OCI-LY1 (cell line): ENCODE data around the gene GNG3.
A peak's percentile ranks its signal among the peaks of the same experiment; 100 is the strongest.
"Not testable (repeated sequence)": the region's sequence is repeated elsewhere in the genome, so short reads cannot be mapped to it uniquely, and the experiment has no call there.

ENCODE experiments used
- H2AFZ ChIP-seq: fragments of 200-600 bp; sonication (generic), shearing (Covaris generic); 2 replicates; pipeline ENCODE4 v1.6.0; 2014; ENCODE audit warnings: antibody characterized with exemption, mild to moderate bottlenecking, low read length
- H3F3A ChIP-seq: fragments of 200-600 bp; sonication (generic), shearing (Covaris generic); 2 replicates; pipeline ENCODE4 v1.6.0; 2014; ENCODE audit warnings: mild to moderate bottlenecking, antibody characterized with exemption, low read length, moderate library complexity; ENCODE audit not compliant: insufficient read depth
- H3K27ac ChIP-seq: fragments of 200-600 bp; sonication (generic); 2 replicates; pipeline ENCODE4 v1.5.1; 2014; ENCODE audit warnings: low read length, mixed run types, mild to moderate bottlenecking, low read depth; ENCODE audit not compliant: poor library complexity, severe bottlenecking
- H3K27me3 ChIP-seq: fragments of 200-600 bp; sonication (generic); 2 replicates; pipeline ENCODE4 v1.6.0; 2014; ENCODE audit warnings: antibody characterized with exemption, mild to moderate bottlenecking, low read length, moderate library complexity; ENCODE audit not compliant: insufficient read depth
- H3K36me3 ChIP-seq: fragments of 200-600 bp; sonication (generic); 2 replicates; pipeline ENCODE4 v1.6.1; 2014; ENCODE audit warnings: mild to moderate bottlenecking, antibody characterized with exemption, low read length, moderate library complexity, mixed read lengths; ENCODE audit not compliant: insufficient read depth
- H3K4me1 ChIP-seq: fragments of 200-600 bp; sonication (generic); 2 replicates; pipeline ENCODE4 v1.5.1; 2014; ENCODE audit warnings: mild to moderate bottlenecking, low read length, moderate library complexity; ENCODE audit not compliant: insufficient read depth, severe bottlenecking
- H3K4me2 ChIP-seq: fragments of 200-600 bp; sonication (generic), shearing (Covaris generic); 2 replicates; pipeline ENCODE4 v1.6.1; 2014; ENCODE audit warnings: low read length
- H3K4me3 ChIP-seq: fragments of 200-600 bp; sonication (generic); 2 replicates; pipeline ENCODE4 v1.5.1; 2014; ENCODE audit warnings: low read length, low read depth, mild to moderate bottlenecking, mixed read lengths; ENCODE audit not compliant: poor library complexity, severe bottlenecking
- H3K79me2 ChIP-seq: fragments of 200-600 bp; shearing (Covaris generic); 2 replicates; pipeline ENCODE4 v1.6.1; 2016; ENCODE audit warnings: mixed run types, low read length, mixed read lengths; ENCODE audit not compliant: insufficient read depth
- H3K9ac ChIP-seq: fragments of 200-600 bp; sonication (generic), shearing (Covaris generic); 2 replicates; pipeline ENCODE4 v1.6.1; 2014; ENCODE audit warnings: mild to moderate bottlenecking, low read length, mixed read lengths
- H3K9me2 ChIP-seq: fragments of 200-600 bp; sonication (generic), shearing (Covaris generic); 2 replicates; pipeline ENCODE4 v1.6.1; 2014; ENCODE audit warnings: low read depth, mild to moderate bottlenecking, low read length, mixed read lengths
- H3K9me3 ChIP-seq: fragments of 200-600 bp; shearing (Covaris generic); 2 replicates; pipeline ENCODE4 v1.6.1; 2014; ENCODE audit warnings: low read length, mixed read lengths
- H4K20me1 ChIP-seq: fragments of 200-600 bp; sonication (generic), shearing (Covaris generic); 2 replicates; pipeline ENCODE4 v1.6.0; 2016; ENCODE audit warnings: mild to moderate bottlenecking, low read length; ENCODE audit not compliant: insufficient read depth
- EZH2 ChIP-seq: fragments of 200-600 bp; sonication (generic), shearing (Covaris generic); IDR thresholded peaks from 2 replicates; pipeline ENCODE4 v1.8.0; 2017; ENCODE audit warnings: borderline replicate concordance, mixed run types, mild to moderate bottlenecking, antibody characterized with exemption, low read length, moderate library complexity, mixed read lengths
- TF ChIP-seq, protein P1 (sequence below): fragments of 200-600 bp; sonication (generic), shearing (Covaris generic); IDR thresholded peaks from 2 replicates; pipeline ENCODE4 v1.5.1; 2017; ENCODE audit warnings: mild to moderate bottlenecking, antibody characterized with exemption, low read length, moderate library complexity, mixed read lengths

The GNG3 gene

DNA sequence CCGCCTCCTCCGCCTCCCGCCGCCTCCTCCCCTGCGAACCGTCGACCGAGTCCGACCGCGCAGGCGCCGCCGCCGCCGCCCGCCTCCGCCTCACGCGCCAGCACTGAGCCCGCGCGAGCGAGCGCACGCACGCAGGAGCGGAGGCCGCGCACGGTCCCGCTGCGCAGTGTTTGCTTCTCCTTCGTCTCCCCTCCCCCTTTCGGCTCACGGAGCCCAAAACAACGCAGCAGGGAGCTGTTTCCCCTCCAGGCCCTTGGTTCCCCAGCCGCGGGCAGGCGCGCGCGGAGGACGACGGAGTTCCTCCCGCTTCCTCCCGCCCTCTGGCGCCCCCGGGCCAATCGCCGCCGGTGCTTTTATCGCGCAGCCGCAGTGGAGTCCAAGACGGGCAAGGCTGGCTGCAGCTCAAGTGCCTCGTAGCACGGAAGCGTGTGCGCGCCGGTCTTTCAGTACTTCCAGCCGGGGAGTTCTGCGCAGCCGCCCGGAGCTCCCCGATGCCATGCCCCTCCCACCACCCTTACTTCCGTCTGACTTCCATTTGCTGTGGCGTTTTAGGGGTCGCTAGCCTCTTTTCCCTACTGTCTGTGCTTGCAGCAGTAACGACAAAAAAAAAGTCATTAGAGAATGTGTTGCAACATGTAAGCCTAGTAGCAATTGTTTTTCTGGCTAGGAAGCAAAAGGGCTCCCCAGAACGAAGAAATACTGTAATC lies 19.8 kb downstream of the GNG3 start, which contains the start of gene HNRNPUL2:
HNRNPUL2 (minus strand) TSS at position 293 of the 707 bp plus-strand sequence. CDS start 301 bp downstream, outside the sequence.
- Histone ChIP-seq H3F3A (no peaks in the 10 kb centered on the region), H3K9me2 (no peaks in the 10 kb centered on the region), H3K79me2 (peaks cover 51% of the 10 kb centered on the region), H3K27ac (peak within 1 kb of the TSS; percentile 95), H3K9ac (peak within 1 kb of the TSS; percentile 82), H3K4me1 (peaks cover 26% of the 10 kb centered on the region), H3K36me3 (peaks cover 50% of the 10 kb centered on the region), H3K27me3 (no peaks in the 10 kb centered on the region), H3K9me3 (no peaks in the 10 kb centered on the region), H3K4me3 (peak within 1 kb of the TSS; percentile 99), H2AFZ (no peak within 1 kb of the TSS), H4K20me1 (no peaks in the 10 kb centered on the region; the same call in 1 of the 2 replicates), H3K4me2 (peak within 1 kb of the TSS; percentile 75)
- TF ChIP-seq, protein P1, sequence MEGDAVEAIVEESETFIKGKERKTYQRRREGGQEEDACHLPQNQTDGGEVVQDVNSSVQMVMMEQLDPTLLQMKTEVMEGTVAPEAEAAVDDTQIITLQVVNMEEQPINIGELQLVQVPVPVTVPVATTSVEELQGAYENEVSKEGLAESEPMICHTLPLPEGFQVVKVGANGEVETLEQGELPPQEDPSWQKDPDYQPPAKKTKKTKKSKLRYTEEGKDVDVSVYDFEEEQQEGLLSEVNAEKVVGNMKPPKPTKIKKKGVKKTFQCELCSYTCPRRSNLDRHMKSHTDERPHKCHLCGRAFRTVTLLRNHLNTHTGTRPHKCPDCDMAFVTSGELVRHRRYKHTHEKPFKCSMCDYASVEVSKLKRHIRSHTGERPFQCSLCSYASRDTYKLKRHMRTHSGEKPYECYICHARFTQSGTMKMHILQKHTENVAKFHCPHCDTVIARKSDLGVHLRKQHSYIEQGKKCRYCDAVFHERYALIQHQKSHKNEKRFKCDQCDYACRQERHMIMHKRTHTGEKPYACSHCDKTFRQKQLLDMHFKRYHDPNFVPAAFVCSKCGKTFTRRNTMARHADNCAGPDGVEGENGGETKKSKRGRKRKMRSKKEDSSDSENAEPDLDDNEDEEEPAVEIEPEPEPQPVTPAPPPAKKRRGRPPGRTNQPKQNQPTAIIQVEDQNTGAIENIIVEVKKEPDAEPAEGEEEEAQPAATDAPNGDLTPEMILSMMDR = no peak
- TF ChIP-seq EZH2 = no peak

DNA sequence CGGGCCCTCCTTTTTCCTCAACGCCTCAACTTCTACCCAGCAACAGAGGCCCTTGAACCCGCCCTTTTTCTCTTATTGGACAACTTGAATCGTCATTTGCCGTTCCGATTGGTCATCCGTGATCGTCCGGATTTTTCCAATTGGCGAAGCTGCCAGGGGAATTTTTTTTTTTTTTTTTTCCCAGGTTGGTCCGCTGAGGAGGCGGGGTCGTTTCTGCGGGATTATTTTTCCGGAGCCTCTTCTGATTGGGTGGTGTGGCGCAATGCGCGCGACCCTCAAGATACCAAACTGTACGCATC lies 20.3 kb downstream of the GNG3 start:
- H3K27ac ChIP-seq = peak overlapping the region; percentile 95
- H4K20me1 ChIP-seq = no peaks in the 10 kb centered on the region; the same call in 1 of the 2 replicates
- no peaks in the 10 kb centered on the region for H3K9me2 ChIP-seq
- H3K4me2 ChIP-seq = peak overlapping the region; percentile 75
- H3K36me3 ChIP-seq = peaks cover 45% of the 10 kb centered on the region
- no peaks in the 10 kb centered on the region for H3F3A ChIP-seq
- no peak overlapping the region for H2AFZ ChIP-seq
- H3K79me2 ChIP-seq = peaks cover 51% of the 10 kb centered on the region
- no peaks in the 10 kb centered on the region for H3K27me3 ChIP-seq
- no peak for TF ChIP-seq EZH2
- TF ChIP-seq, protein P1 = no peak
- peaks cover 26% of the 10 kb centered on the region for H3K4me1 ChIP-seq
- peak overlapping the region; percentile 82 for H3K9ac ChIP-seq
- peak overlapping the region; percentile 99 for H3K4me3 ChIP-seq
- H3K9me3 ChIP-seq = no peaks in the 10 kb centered on the region

DNA sequence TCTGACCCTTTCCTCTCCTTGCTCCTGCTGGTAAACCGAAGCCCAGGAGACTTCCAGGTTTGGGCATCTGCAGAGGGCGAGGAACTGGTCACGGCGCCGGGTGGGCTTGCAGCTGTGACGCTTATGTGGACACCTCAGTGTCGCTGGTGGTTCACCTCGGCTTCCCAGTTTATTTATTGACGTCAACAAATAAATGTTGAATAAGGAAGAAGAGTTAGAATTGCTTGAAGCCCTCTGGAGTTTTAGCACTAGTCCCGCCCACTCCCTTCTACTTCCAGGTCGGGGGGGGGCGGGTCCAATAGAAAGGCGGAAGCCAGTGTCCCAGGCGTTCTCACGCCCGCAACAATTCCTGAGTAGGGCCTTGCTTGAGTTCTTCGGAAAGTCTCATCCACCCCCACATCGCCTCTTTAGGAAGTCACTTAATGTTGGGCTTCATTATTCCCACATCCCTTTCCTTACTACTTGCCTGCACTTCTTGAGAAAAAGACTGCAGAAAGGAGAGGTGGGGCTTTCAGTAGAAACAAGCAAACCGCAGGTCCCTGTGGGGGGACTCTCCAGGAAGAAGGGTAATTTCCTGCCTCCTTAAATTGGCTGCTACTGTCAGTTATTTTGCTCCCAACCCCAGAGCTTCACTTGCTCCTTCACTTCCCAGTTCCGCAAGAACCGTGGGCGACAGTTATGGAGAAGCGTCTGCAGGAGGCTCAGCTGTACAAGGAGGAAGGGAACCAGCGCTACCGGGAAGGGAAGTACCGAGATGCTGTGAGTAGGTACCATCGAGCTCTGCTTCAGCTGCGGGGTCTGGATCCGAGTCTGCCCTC lies 20.9 kb downstream of the GNG3 start, which contains the start of gene TTC9C:
TTC9C (plus strand) TSS at position 316 of the 818 bp plus-strand sequence; CDS start at position 679, 363 bp downstream.
- H3K79me2 ChIP-seq = peaks cover 50% of the 10 kb centered on the region
- TF ChIP-seq, protein P1 = no peak
- TF ChIP-seq EZH2 = no peak

DNA sequence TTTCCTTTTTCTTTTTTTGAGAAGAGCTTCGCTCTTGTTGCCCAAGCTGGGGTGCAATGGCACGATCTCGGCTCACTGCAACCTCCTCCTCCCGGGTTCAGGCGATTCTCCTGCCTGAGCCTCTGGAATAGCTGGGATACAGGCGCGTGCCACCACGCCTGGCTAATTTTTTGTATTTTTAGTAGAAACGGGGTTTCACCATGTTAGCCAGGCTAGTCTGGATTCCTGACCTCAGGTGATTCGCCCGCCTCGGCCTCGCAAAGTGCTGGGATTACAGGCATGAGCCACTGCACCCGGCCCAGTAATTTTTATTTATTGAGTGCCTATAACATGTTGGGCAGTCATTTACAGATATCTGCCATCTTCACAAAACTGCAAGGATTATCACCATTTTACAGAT lies 22.6 kb downstream of the GNG3 start:
- not testable (repeated sequence) for H2AFZ ChIP-seq, H3K27ac ChIP-seq, H3F3A ChIP-seq, H3K9me2 ChIP-seq, H3K9me3 ChIP-seq, H4K20me1 ChIP-seq, H3K27me3 ChIP-seq
- Histone ChIP-seq H3K4me2 (peak overlapping the region; percentile 59), H3K36me3 (peaks cover 36% of the 10 kb centered on the region), H3K9ac (peak overlapping the region; percentile 82; the same call in 1 of the 2 replicates), H3K79me2 (peaks cover 33% of the 10 kb centered on the region), H3K4me3 (peak overlapping the region; percentile 99), H3K4me1 (peaks cover 13% of the 10 kb centered on the region)

More for the DNA sequence above, 20.9 kb downstream of the GNG3 start, which contains the start of gene TTC9C:
- H4K20me1 ChIP-seq = no peaks in the 10 kb centered on the region; the same call in 1 of the 2 replicates
- H3K4me3 ChIP-seq = peak within 1 kb of the TSS; percentile 99
- peaks cover 26% of the 10 kb centered on the region for H3K4me1 ChIP-seq
- no peaks in the 10 kb centered on the region for H3F3A ChIP-seq
- H3K4me2 ChIP-seq = peak within 1 kb of the TSS; percentile 75
- no peak within 1 kb of the TSS for H2AFZ ChIP-seq
- peak within 1 kb of the TSS; percentile 95 for H3K27ac ChIP-seq
- no peaks in the 10 kb centered on the region for H3K9me2 ChIP-seq
- H3K27me3 ChIP-seq = no peaks in the 10 kb centered on the region
- no peaks in the 10 kb centered on the region for H3K9me3 ChIP-seq
- H3K36me3 ChIP-seq = peaks cover 45% of the 10 kb centered on the region
- peak within 1 kb of the TSS; percentile 82 for H3K9ac ChIP-seq
